HL-60 (cell line): Measurements from ENCODE around the gene NBEAL1.
"Not testable (repeated sequence)": the region's sequence is repeated elsewhere in the genome, so short reads cannot be mapped to it uniquely, and the experiment has no call there.

Experiments used
- DNase-seq, 2 experiments: peaks; one replicate each; pipeline ENCODE4 v3.0.0-alpha.2; 2010 to 2020; ENCODE audit warnings: low read depth in 1 of 2, low spot score in 1 of 2
- H3K27ac ChIP-seq: fragments of 250-450 bp; sonication (Bioruptor Pico); replicated peaks from 2 replicates; pipeline ENCODE4 v1.5.1; 2020; ENCODE audit warnings: mild to moderate bottlenecking, moderate library complexity
- H3K27me3 ChIP-seq: fragments of 250-450 bp; sonication (Bioruptor Pico); 2 replicates; pipeline ENCODE4 v1.5.1; 2021; ENCODE audit warnings: mild to moderate bottlenecking, moderate library complexity; ENCODE audit not compliant: insufficient read depth, poor library complexity, severe bottlenecking
- H3K4me3 ChIP-seq: replicated peaks from 2 replicates; pipeline ENCODE4 v1.5.1; 2011; ENCODE audit warnings: mild to moderate bottlenecking, control low read depth, low read length; ENCODE audit not compliant: insufficient read depth
- GABPA ChIP-seq: IDR thresholded peaks from 2 replicates; pipeline ENCODE4 v1.6.1; 2012; ENCODE audit warnings: low read depth
- POLR2AphosphoS5 ChIP-seq: IDR thresholded peaks from 2 replicates; pipeline ENCODE4 v1.6.1; 2012; ENCODE audit warnings: low read depth
- REST ChIP-seq: IDR thresholded peaks from 2 replicates; pipeline ENCODE4 v1.6.1; 2012; ENCODE audit warnings: low read depth; ENCODE audit not compliant: insufficient replicate concordance
- SPI1 ChIP-seq: IDR thresholded peaks from 2 replicates; pipeline ENCODE4 v1.6.1; 2012; ENCODE audit warnings: low read depth, mild to moderate bottlenecking, borderline replicate concordance
- TF ChIP-seq, protein P1 (sequence below): IDR thresholded peaks from one replicate; pipeline ENCODE4 v1.5.1; 2011; ENCODE audit warnings: low read length, control low read depth, inconsistent platforms; ENCODE audit not compliant: insufficient read depth

The NBEAL1 gene

GRCh38 chr2:203201426-203201825, 186.8 kb downstream of the NBEAL1 start:
- TF ChIP-seq, protein P1, sequence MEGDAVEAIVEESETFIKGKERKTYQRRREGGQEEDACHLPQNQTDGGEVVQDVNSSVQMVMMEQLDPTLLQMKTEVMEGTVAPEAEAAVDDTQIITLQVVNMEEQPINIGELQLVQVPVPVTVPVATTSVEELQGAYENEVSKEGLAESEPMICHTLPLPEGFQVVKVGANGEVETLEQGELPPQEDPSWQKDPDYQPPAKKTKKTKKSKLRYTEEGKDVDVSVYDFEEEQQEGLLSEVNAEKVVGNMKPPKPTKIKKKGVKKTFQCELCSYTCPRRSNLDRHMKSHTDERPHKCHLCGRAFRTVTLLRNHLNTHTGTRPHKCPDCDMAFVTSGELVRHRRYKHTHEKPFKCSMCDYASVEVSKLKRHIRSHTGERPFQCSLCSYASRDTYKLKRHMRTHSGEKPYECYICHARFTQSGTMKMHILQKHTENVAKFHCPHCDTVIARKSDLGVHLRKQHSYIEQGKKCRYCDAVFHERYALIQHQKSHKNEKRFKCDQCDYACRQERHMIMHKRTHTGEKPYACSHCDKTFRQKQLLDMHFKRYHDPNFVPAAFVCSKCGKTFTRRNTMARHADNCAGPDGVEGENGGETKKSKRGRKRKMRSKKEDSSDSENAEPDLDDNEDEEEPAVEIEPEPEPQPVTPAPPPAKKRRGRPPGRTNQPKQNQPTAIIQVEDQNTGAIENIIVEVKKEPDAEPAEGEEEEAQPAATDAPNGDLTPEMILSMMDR = no peak
- no peak for TF ChIP-seq SPI1
- no peak for TF ChIP-seq GABPA
- TF ChIP-seq POLR2AphosphoS5 = no peak
- no peak for TF ChIP-seq REST
- Histone ChIP-seq H3K4me3 (no peak overlapping the region), H3K27me3 (no peaks in the 10 kb centered on the region), H3K27ac (no peak overlapping the region)
- no peak for DNase-seq

DNA sequence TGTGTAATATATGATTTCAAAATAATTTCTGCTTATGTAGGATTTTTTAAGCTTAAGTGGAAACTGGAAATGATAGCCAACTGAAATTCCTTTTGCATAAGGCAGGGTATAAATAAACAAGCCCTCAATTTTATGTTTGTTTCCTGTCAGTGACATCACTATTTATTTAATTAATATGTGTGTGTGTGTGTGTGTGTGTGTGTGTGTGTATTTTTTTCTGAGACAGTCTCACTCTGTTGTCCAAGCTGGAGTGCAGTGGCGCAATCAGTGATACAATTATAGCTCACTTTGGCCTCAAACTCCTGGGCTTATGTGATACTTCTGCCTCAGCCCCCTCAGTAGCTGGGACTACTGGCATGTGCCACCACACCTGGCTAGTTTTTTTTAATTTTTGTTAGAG, 194.9 kb downstream of the NBEAL1 start:
- no peak for DNase-seq
- TF ChIP-seq GABPA = no peak
- TF ChIP-seq REST = no peak
- no peak for TF ChIP-seq POLR2AphosphoS5
- no peak for TF ChIP-seq SPI1
- TF ChIP-seq, protein P1 = no peak

DNA sequence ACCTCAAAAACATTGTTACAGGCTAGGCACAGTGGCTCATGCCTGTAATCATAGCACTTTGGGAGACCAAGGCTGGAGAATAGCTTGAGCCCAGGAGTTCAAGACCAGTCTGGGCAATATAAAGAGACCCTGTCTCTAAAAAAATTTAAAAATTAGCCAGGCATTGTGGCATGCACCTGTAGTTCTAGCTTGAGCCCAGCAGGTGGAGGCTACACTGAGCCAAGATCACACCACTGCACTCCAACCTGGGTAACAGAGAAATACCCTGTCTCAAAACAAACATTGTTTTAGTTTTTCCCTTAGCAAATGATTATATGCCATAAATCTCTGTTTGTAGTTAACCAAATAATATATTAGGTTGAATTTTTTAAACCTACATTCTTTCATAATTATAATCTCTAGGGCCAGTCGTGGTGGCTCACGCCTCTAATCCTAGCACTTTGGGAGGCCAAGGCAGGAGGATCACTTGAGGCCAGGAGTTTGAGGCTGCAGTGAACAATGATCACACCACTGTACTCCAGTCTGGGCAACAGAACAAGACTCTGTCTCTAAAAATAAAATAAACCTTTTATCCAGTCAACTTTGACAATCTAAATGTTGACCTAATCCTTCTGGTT, 210.9 kb downstream of the NBEAL1 start:
- H3K4me3 ChIP-seq = no peak overlapping the region
- H3K27me3 ChIP-seq = no peaks in the 10 kb centered on the region
- H3K27ac ChIP-seq = no peak overlapping the region
- no peak for TF ChIP-seq GABPA
- TF ChIP-seq, protein P1 = peak; percentile 39
- peak in 1 of 2 experiments; percentile 17 for DNase-seq

More for the DNA sequence above, 194.9 kb downstream of the NBEAL1 start:
- no peak overlapping the region for H3K4me3 ChIP-seq
- H3K27ac ChIP-seq = no peak overlapping the region
- H3K27me3 ChIP-seq = no peaks in the 10 kb centered on the region

DNA sequence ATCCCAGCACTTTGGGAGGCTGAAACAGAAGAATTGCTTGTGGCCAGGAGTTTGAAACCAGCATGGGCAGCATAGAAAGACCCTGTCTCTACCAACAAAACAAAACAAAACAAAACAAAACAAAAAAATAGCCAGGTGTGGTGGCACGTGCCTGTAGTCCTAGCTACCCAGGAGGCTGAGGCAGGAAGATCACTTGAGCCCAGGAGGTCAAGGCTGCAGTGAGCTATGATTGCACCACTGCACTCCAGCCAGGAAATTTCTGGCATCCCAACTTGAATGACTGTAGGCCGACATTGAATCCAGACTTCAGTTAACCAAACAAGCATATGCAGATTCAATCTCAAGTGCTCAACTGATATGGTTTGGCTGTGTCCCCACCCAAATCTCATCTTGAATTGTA, 215.0 kb downstream of the NBEAL1 start:
- H3K27ac ChIP-seq, H3K4me3 ChIP-seq, DNase-seq, H3K27me3 ChIP-seq: not testable (repeated sequence)
